Ovary (tissue), 3 donors: ENCODE results near the gene NKX2-4.

Experiments
- EP300 ChIP-seq: sonication (generic); formaldehyde crosslinking; IDR thresholded peaks from one replicate; pipeline ENCODE4 v1.6.1; 2017; ENCODE audit warnings: antibody characterized with exemption
- POLR2A ChIP-seq: fragments of 450-650 bp; IDR thresholded peaks from one replicate; pipeline ENCODE4 v1.6.1; 2017; ENCODE audit warnings: antibody characterized with exemption, mild to moderate bottlenecking, moderate library complexity
- TF ChIP-seq, protein P1 (sequence below), 3 donors: fragments of 450-650 bp in 2 of 3; fragments of 200-600 bp in 1 of 3; IDR thresholded peaks; one replicate each; pipeline versions ENCODE4 v1.5.1 to v1.8.0; 2016 to 2022; ENCODE audit warnings: antibody characterized with exemption in 3 of 3, mild to moderate bottlenecking in 1 of 3
- donor health status: DM: no; HTN: no; CAD: no.

DNA sequence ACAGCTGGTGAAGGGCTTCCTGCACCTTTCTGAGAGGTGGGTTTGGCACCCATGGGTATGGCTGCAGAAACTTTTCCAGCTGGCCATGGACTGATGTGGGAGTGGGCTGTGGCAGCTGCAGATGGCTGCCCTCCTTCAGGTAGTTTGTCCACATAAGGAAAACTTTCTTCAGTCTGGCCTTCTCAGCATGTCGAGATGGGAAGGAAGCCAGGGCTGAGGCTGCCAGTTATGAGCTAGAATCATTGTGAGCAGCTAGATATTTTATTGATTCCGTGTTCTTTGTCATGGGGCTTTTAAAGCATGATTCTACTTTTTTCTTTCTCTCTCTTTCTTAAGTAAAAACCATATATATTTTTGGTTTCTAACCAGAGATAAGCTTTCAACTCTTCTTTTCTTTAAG lies 16.6 kb downstream of the NKX2-4 start:
- TF ChIP-seq, protein P1, sequence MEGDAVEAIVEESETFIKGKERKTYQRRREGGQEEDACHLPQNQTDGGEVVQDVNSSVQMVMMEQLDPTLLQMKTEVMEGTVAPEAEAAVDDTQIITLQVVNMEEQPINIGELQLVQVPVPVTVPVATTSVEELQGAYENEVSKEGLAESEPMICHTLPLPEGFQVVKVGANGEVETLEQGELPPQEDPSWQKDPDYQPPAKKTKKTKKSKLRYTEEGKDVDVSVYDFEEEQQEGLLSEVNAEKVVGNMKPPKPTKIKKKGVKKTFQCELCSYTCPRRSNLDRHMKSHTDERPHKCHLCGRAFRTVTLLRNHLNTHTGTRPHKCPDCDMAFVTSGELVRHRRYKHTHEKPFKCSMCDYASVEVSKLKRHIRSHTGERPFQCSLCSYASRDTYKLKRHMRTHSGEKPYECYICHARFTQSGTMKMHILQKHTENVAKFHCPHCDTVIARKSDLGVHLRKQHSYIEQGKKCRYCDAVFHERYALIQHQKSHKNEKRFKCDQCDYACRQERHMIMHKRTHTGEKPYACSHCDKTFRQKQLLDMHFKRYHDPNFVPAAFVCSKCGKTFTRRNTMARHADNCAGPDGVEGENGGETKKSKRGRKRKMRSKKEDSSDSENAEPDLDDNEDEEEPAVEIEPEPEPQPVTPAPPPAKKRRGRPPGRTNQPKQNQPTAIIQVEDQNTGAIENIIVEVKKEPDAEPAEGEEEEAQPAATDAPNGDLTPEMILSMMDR (IDR thresholded peaks at IDR 0.05): no peak
- TF ChIP-seq POLR2A (no peak), EP300 (no peak)
